GM23338 (cell line): ENCODE results near the gene INTS6. TPM values are rescaled to one million over a fixed set of nuclear protein-coding genes. Genes with fewer than 3 reads are reported as not detected.

Experiments
- ATAC-seq: fragments of 200-7000 bp; cut with Tn5 transposase; 3 replicates; pipeline ENCODE4 v1.9.1; 2020
- DNase-seq: peaks from one replicate; pipeline ENCODE4 v3.0.0-alpha.2; 2015; ENCODE audit warnings: low spot score
- H2AFZ ChIP-seq: fragments of 200-600 bp; sonication (generic); 2 replicates; pipeline ENCODE4 v1.8.0; 2016; ENCODE audit warnings: antibody characterized with exemption, mild to moderate bottlenecking, moderate library complexity
- H3F3A ChIP-seq: fragments of 200-600 bp; sonication (generic); replicated peaks from 2 replicates; pipeline ENCODE4 v1.8.0; 2017; ENCODE audit warnings: antibody characterized with exemption, mixed run types, low read depth
- H3K27ac ChIP-seq: fragments of 200-600 bp; sonication (generic); 2 replicates; pipeline ENCODE4 v1.6.1; 2016; ENCODE audit warnings: low read depth
- H3K27me3 ChIP-seq: fragments of 200-600 bp; sonication (generic); 2 replicates; pipeline ENCODE4 v1.8.0; 2016; ENCODE audit warnings: mild to moderate bottlenecking, mixed run types, moderate library complexity; ENCODE audit not compliant: insufficient read depth
- H3K36me3 ChIP-seq: fragments of 200-600 bp; sonication (generic); 2 replicates; pipeline ENCODE4 v1.8.0; 2016; ENCODE audit warnings: mild to moderate bottlenecking; ENCODE audit not compliant: insufficient read depth
- H3K4me1 ChIP-seq: fragments of 200-600 bp; sonication (generic); 2 replicates; pipeline ENCODE4 v1.8.0; 2016; ENCODE audit warnings: mild to moderate bottlenecking, moderate library complexity; ENCODE audit not compliant: insufficient read depth
- H3K4me2 ChIP-seq: fragments of 200-600 bp; sonication (generic); 2 replicates; pipeline ENCODE4 v1.7.1; 2017; ENCODE audit warnings: mixed run types
- H3K4me3 ChIP-seq: fragments of 200-600 bp; sonication (generic); 2 replicates; pipeline ENCODE4 v1.6.1; 2016; ENCODE audit warnings: mixed run types
- H3K79me2 ChIP-seq: fragments of 200-600 bp; sonication (generic); replicated peaks from 2 replicates; pipeline ENCODE4 v1.8.0; 2017; ENCODE audit warnings: mild to moderate bottlenecking; ENCODE audit not compliant: insufficient read depth
- H3K9me2 ChIP-seq: fragments of 200-600 bp; sonication (generic); 2 replicates; pipeline ENCODE4 v1.8.0; 2017; ENCODE audit not compliant: insufficient read depth
- H4K20me1 ChIP-seq: fragments of 200-600 bp; sonication (generic); replicated peaks from 2 replicates; pipeline ENCODE4 v1.8.0; 2017; ENCODE audit warnings: mild to moderate bottlenecking; ENCODE audit not compliant: insufficient read depth
- H3K27ac Mint-ChIP-seq: 2 replicates; pipeline ENCODE4 v1.8.0; 2020; ENCODE audit warnings: inconsistent platforms, mild to moderate bottlenecking, moderate library complexity, mixed read lengths
- H3K27me3 Mint-ChIP-seq: 3 replicates; pipeline ENCODE4 v1.8.0; 2022; ENCODE audit warnings: low read depth, mild to moderate bottlenecking, moderate library complexity, mixed read lengths, inconsistent platforms; ENCODE audit not compliant: insufficient read depth, poor library complexity
- H3K36me3 Mint-ChIP-seq: 3 replicates; pipeline ENCODE4 v1.8.0; 2021; ENCODE audit warnings: low read depth, mild to moderate bottlenecking, inconsistent platforms, moderate library complexity, mixed read lengths
- H3K4me1 Mint-ChIP-seq: 3 replicates; pipeline ENCODE4 v1.8.0; 2020; ENCODE audit warnings: mild to moderate bottlenecking, inconsistent platforms, mixed read lengths
- H3K4me3 Mint-ChIP-seq: 3 replicates; pipeline ENCODE4 v1.8.0; 2021; ENCODE audit warnings: moderate library complexity, mild to moderate bottlenecking, inconsistent platforms, mixed read lengths
- H3K9me3 Mint-ChIP-seq: 3 replicates; pipeline ENCODE4 v1.8.0; 2020; ENCODE audit warnings: moderate library complexity, mild to moderate bottlenecking, inconsistent platforms, mixed read lengths
- CREB1 ChIP-seq: fragments of 250-450 bp; sonication (Bioruptor Pico); IDR thresholded peaks from 2 replicates; pipeline ENCODE4 v1.5.0; 2020; ENCODE audit warnings: low read depth, mild to moderate bottlenecking, moderate library complexity
- EZH2 ChIP-seq: fragments of 200-600 bp; sonication (generic); IDR thresholded peaks from one replicate; pipeline ENCODE4 v1.8.0; 2017; ENCODE audit warnings: antibody characterized with exemption, mild to moderate bottlenecking, low read depth; ENCODE audit not compliant: unreplicated experiment
- EZH2phosphoT487 ChIP-seq: fragments of 200-600 bp; sonication (generic); IDR thresholded peaks from one replicate; pipeline ENCODE4 v1.8.1; 2018; ENCODE audit warnings: antibody characterized with exemption; ENCODE audit not compliant: unreplicated experiment
- JUNB ChIP-seq: IDR thresholded peaks from one replicate; pipeline ENCODE4 v1.6.1; 2016; ENCODE audit warnings: antibody characterized with exemption; ENCODE audit not compliant: unreplicated experiment
- NANOG ChIP-seq: IDR thresholded peaks from 2 replicates; pipeline ENCODE4 v1.6.1; 2016; ENCODE audit warnings: antibody characterized with exemption, borderline replicate concordance
- POLR2AphosphoS5 ChIP-seq: IDR thresholded peaks from 2 replicates; pipeline ENCODE4 v1.6.1; 2016; ENCODE audit warnings: antibody characterized with exemption, low read depth
- STAT1 ChIP-seq: IDR thresholded peaks from one replicate; pipeline ENCODE4 v1.6.1; 2016; ENCODE audit warnings: antibody characterized with exemption; ENCODE audit not compliant: unreplicated experiment
- ZNF114 ChIP-seq: fragments of 250-450 bp; sonication (Bioruptor Pico); IDR thresholded peaks from 2 replicates; pipeline ENCODE4 v1.5.0; 2020; ENCODE audit warnings: mild to moderate bottlenecking, moderate library complexity
- ZNF331 ChIP-seq: fragments of 250-450 bp; sonication (Bioruptor Pico); IDR thresholded peaks from 2 replicates; pipeline ENCODE4 v1.5.0; 2020; ENCODE audit warnings: low read depth, mild to moderate bottlenecking, moderate library complexity
- ZNF462 ChIP-seq: fragments of 250-450 bp; sonication (Bioruptor Pico); IDR thresholded peaks from 2 replicates; pipeline ENCODE4 v1.5.0; 2020; ENCODE audit warnings: mild to moderate bottlenecking, moderate library complexity
- polyA plus RNA-seq: library from polyadenylated mRNA; unstranded; fragments of >200 nt; fragmentation: Nextera tagmentation; extraction: Ambion mirVana; gene quantifications from 2 replicates; pipeline ENCODE4 v1.2.1, GENCODE V29; 2016
- total RNA-seq: library from RNA; depleted of rRNA; stranded (reverse); fragments of >200 nt; shearing (Covaris generic); gene quantifications from 2 replicates; pipeline ENCODE4 v1.2.3, GENCODE V29; 2014
- TF ChIP-seq, protein P1 (sequence below), 2 experiments: fragments of 200-600 bp in 1 of 2; sonication (generic) in 1 of 2; conservative IDR thresholded peaks; 2 replicates each; pipeline versions ENCODE4 v1.5.1 to v1.6.1; 2016 to 2017; ENCODE audit warnings: antibody characterized with exemption in 2 of 2, low read depth in 2 of 2, mild to moderate bottlenecking in 2 of 2, moderate library complexity in 1 of 2
- TF ChIP-seq, protein P2 (sequence below): IDR thresholded peaks from 2 replicates; pipeline ENCODE4 v1.6.1; 2016; ENCODE audit warnings: antibody characterized with exemption
- TF ChIP-seq, protein P3 (sequence below): IDR thresholded peaks from one replicate; pipeline ENCODE4 v1.6.1; 2018; ENCODE audit warnings: antibody characterized with exemption; ENCODE audit not compliant: unreplicated experiment

Gene INTS6
- total and polyA plus RNA-seq, 2 experiments from 2014 or later: 24.8 to 38.6 TPM

DNA sequence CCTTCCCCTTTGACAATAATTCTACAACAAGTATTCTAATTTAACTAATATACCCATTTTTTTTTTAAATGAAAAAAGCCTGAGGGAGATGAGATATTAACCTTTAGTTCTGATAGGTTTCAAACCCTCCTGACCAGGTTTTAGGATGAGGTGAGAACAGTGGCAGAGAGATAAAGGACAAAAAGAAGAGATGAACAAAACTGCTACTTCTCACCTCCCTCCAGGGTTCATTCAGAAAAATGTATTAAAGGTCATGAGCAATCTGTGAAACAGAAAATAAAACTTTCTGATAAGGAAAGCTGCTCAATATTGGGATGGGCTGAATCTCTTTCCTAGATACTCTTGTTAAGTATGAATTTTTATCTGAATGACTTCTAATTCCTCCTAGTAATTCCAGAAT is 89.2 kb downstream of the INTS6 start:
- no peaks in the 10 kb centered on the region for H3K27me3 Mint-ChIP-seq
- H3K27ac Mint-ChIP-seq: no peak overlapping the region
- ATAC-seq (no peak), DNase-seq (no peak)
- Histone ChIP-seq H2AFZ (no peak overlapping the region), H3K27ac (no peak overlapping the region), H3F3A (0 out of 2 replicates have a peak, but pooled peaks cover under 1% of the 10 kb centered on the region), H3K4me3 (no peak overlapping the region), H4K20me1 (no peaks in the 10 kb centered on the region), H3K4me2 (no peak overlapping the region), H3K79me2 (no peaks in the 10 kb centered on the region), H3K4me1 (peaks cover 11% of the 10 kb centered on the region), H3K27me3 (no peaks in the 10 kb centered on the region), H3K9me2 (no peaks in the 10 kb centered on the region), H3K36me3 (peaks cover 27% of the 10 kb centered on the region; the same call in 1 of the 2 replicates)
- no peak overlapping the region for H3K4me3 Mint-ChIP-seq
- H3K36me3 Mint-ChIP-seq: peaks cover 27% of the 10 kb centered on the region
- H3K9me3 Mint-ChIP-seq: no peaks in the 10 kb centered on the region
- peaks cover 35% of the 10 kb centered on the region; the same call in 2 of the 3 replicates for H3K4me1 Mint-ChIP-seq
- TF ChIP-seq, protein P1, sequence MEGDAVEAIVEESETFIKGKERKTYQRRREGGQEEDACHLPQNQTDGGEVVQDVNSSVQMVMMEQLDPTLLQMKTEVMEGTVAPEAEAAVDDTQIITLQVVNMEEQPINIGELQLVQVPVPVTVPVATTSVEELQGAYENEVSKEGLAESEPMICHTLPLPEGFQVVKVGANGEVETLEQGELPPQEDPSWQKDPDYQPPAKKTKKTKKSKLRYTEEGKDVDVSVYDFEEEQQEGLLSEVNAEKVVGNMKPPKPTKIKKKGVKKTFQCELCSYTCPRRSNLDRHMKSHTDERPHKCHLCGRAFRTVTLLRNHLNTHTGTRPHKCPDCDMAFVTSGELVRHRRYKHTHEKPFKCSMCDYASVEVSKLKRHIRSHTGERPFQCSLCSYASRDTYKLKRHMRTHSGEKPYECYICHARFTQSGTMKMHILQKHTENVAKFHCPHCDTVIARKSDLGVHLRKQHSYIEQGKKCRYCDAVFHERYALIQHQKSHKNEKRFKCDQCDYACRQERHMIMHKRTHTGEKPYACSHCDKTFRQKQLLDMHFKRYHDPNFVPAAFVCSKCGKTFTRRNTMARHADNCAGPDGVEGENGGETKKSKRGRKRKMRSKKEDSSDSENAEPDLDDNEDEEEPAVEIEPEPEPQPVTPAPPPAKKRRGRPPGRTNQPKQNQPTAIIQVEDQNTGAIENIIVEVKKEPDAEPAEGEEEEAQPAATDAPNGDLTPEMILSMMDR (conservative IDR thresholded peaks at IDR 0.05; ENCODE audit: low read depth in 2 of 2): no peak
- no peak for TF ChIP-seq CREB1 (CRISPR knock-in tag)
- no peak for TF ChIP-seq ZNF114
- TF ChIP-seq EZH2phosphoT487: no peak
- no peak for TF ChIP-seq NANOG
- TF ChIP-seq, protein P2, sequence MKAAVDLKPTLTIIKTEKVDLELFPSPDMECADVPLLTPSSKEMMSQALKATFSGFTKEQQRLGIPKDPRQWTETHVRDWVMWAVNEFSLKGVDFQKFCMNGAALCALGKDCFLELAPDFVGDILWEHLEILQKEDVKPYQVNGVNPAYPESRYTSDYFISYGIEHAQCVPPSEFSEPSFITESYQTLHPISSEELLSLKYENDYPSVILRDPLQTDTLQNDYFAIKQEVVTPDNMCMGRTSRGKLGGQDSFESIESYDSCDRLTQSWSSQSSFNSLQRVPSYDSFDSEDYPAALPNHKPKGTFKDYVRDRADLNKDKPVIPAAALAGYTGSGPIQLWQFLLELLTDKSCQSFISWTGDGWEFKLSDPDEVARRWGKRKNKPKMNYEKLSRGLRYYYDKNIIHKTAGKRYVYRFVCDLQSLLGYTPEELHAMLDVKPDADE: no peak
- TF ChIP-seq POLR2AphosphoS5: no peak
- no peak for TF ChIP-seq STAT1
- TF ChIP-seq, protein P3, sequence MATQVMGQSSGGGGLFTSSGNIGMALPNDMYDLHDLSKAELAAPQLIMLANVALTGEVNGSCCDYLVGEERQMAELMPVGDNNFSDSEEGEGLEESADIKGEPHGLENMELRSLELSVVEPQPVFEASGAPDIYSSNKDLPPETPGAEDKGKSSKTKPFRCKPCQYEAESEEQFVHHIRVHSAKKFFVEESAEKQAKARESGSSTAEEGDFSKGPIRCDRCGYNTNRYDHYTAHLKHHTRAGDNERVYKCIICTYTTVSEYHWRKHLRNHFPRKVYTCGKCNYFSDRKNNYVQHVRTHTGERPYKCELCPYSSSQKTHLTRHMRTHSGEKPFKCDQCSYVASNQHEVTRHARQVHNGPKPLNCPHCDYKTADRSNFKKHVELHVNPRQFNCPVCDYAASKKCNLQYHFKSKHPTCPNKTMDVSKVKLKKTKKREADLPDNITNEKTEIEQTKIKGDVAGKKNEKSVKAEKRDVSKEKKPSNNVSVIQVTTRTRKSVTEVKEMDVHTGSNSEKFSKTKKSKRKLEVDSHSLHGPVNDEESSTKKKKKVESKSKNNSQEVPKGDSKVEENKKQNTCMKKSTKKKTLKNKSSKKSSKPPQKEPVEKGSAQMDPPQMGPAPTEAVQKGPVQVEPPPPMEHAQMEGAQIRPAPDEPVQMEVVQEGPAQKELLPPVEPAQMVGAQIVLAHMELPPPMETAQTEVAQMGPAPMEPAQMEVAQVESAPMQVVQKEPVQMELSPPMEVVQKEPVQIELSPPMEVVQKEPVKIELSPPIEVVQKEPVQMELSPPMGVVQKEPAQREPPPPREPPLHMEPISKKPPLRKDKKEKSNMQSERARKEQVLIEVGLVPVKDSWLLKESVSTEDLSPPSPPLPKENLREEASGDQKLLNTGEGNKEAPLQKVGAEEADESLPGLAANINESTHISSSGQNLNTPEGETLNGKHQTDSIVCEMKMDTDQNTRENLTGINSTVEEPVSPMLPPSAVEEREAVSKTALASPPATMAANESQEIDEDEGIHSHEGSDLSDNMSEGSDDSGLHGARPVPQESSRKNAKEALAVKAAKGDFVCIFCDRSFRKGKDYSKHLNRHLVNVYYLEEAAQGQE: no peak
- no peak for TF ChIP-seq ZNF462 (CRISPR knock-in tag)
- TF ChIP-seq ZNF331 (CRISPR knock-in tag): no peak
- no peak for TF ChIP-seq EZH2
- no peak for TF ChIP-seq JUNB
